MM.1S (cell line): ENCODE measurements around the gene AKAP9.
A peak's percentile ranks its signal among the peaks of the same experiment; 100 is the strongest.

Experiments used
- DNase-seq: peaks from one replicate; pipeline ENCODE4 v3.0.0-alpha.2; 2015
- H2AFZ ChIP-seq: fragments of 300-600 bp; sonication (generic); 2 replicates; pipeline ENCODE4 v1.6.0; 2016; ENCODE audit warnings: antibody characterized with exemption, low read length
- H3F3A ChIP-seq: fragments of 300-600 bp; sonication (generic); 2 replicates; pipeline ENCODE4 v1.6.1; 2016; ENCODE audit warnings: mild to moderate bottlenecking, antibody characterized with exemption, low read length, moderate library complexity, mixed read lengths; ENCODE audit not compliant: insufficient read depth
- H3K27ac ChIP-seq: fragments of 300-600 bp; sonication (generic); 2 replicates; pipeline ENCODE4 v1.5.1; 2016; ENCODE audit warnings: mild to moderate bottlenecking, low read length
- H3K27me3 ChIP-seq: fragments of 300-600 bp; sonication (generic); replicated peaks from 2 replicates; pipeline ENCODE4 v1.6.0; 2016; ENCODE audit warnings: low read length; ENCODE audit not compliant: insufficient read depth
- H3K36me3 ChIP-seq: fragments of 300-600 bp; sonication (generic); replicated peaks from 2 replicates; pipeline ENCODE4 v1.6.1; 2016; ENCODE audit warnings: mild to moderate bottlenecking, low read length, mixed read lengths; ENCODE audit not compliant: insufficient read depth
- H3K4me1 ChIP-seq: fragments of 300-600 bp; sonication (generic); 2 replicates; pipeline ENCODE4 v1.6.1; 2016; ENCODE audit warnings: low read length, mixed read lengths
- H3K4me2 ChIP-seq: fragments of 300-600 bp; sonication (generic); 2 replicates; pipeline ENCODE4 v1.6.0; 2016; ENCODE audit warnings: low read depth, low read length
- H3K4me3 ChIP-seq: fragments of 300-600 bp; sonication (generic); 2 replicates; pipeline ENCODE4 v1.5.1; 2016; ENCODE audit warnings: low read length, mixed read lengths
- H3K79me2 ChIP-seq: fragments of 300-600 bp; sonication (generic); 2 replicates; pipeline ENCODE4 v1.6.1; 2016; ENCODE audit warnings: mixed run types, low read length, mixed read lengths
- H3K9ac ChIP-seq: fragments of 300-600 bp; sonication (generic); 2 replicates; pipeline ENCODE4 v1.6.1; 2016; ENCODE audit warnings: low read length, mixed read lengths
- H3K9me2 ChIP-seq: fragments of 300-600 bp; sonication (generic); replicated peaks from 2 replicates; pipeline ENCODE4 v1.6.1; 2016; ENCODE audit warnings: mild to moderate bottlenecking, low read length, mixed read lengths; ENCODE audit not compliant: insufficient read depth
- H3K9me3 ChIP-seq: fragments of 300-600 bp; sonication (generic); replicated peaks from 2 replicates; pipeline ENCODE4 v1.6.1; 2016; ENCODE audit warnings: mild to moderate bottlenecking, low read length, mixed read lengths; ENCODE audit not compliant: insufficient read depth
- H4K20me1 ChIP-seq: fragments of 300-600 bp; sonication (generic); 2 replicates; pipeline ENCODE4 v1.6.1; 2016; ENCODE audit warnings: mild to moderate bottlenecking, low read length, moderate library complexity, mixed read lengths; ENCODE audit not compliant: insufficient read depth
- EZH2 ChIP-seq: fragments of 300-600 bp; sonication (generic); optimal IDR thresholded peaks from 2 replicates; pipeline ENCODE3; 2017; ENCODE audit warnings: low read depth, mild to moderate bottlenecking, antibody characterized with exemption, low read length, mixed read lengths
- EZH2phosphoT487 ChIP-seq: fragments of 300-600 bp; sonication (generic); IDR thresholded peaks from 2 replicates; pipeline ENCODE4 v1.6.1; 2018; ENCODE audit warnings: antibody characterized with exemption, low read length
- TF ChIP-seq, protein P1 (sequence below): fragments of 300-600 bp; sonication (generic); IDR thresholded peaks from 2 replicates; pipeline ENCODE4 v1.5.1; 2016; ENCODE audit warnings: antibody characterized with exemption, low read length, mixed read lengths

Gene AKAP9

DNA sequence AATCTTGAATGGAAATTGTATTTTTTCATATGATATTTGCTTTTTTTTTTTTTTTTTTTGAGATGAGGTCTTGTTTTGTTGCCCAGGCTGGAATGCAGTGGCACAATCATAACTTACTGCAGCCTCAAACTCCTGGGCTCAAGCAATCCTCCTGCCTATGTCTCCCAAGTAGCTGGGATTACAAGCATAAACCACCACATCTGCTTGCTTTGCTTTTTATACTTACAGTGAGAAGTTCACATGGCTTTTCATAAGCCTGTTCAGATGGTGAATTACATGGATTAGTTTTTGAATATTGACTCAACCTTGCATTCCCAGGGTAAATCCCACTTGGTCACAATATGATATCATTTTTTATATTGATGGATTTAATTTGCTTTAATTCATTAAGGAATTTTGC is 216.3 kb downstream of the AKAP9 start:
- H3K36me3 ChIP-seq = no peaks in the 10 kb centered on the region
- no peak overlapping the region for H3K4me3 ChIP-seq
- H3K4me1 ChIP-seq = peaks cover 3% of the 10 kb centered on the region
- no peak overlapping the region for H3K4me2 ChIP-seq
- H2AFZ ChIP-seq = no peak overlapping the region
- H3K27me3 ChIP-seq = no peaks in the 10 kb centered on the region
- no peak for DNase-seq
- H3F3A ChIP-seq = no peaks in the 10 kb centered on the region
- H4K20me1 ChIP-seq = no peaks in the 10 kb centered on the region
- H3K79me2 ChIP-seq = no peaks in the 10 kb centered on the region
- H3K9me2 ChIP-seq = no peaks in the 10 kb centered on the region
- no peak overlapping the region for H3K27ac ChIP-seq
- no peak overlapping the region for H3K9ac ChIP-seq
- TF ChIP-seq EZH2phosphoT487 = no peak
- TF ChIP-seq EZH2 = no peak
- TF ChIP-seq, protein P1, sequence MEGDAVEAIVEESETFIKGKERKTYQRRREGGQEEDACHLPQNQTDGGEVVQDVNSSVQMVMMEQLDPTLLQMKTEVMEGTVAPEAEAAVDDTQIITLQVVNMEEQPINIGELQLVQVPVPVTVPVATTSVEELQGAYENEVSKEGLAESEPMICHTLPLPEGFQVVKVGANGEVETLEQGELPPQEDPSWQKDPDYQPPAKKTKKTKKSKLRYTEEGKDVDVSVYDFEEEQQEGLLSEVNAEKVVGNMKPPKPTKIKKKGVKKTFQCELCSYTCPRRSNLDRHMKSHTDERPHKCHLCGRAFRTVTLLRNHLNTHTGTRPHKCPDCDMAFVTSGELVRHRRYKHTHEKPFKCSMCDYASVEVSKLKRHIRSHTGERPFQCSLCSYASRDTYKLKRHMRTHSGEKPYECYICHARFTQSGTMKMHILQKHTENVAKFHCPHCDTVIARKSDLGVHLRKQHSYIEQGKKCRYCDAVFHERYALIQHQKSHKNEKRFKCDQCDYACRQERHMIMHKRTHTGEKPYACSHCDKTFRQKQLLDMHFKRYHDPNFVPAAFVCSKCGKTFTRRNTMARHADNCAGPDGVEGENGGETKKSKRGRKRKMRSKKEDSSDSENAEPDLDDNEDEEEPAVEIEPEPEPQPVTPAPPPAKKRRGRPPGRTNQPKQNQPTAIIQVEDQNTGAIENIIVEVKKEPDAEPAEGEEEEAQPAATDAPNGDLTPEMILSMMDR = no peak
- no peaks in the 10 kb centered on the region for H3K9me3 ChIP-seq

- no peaks in the 10 kb centered on the region for H4K20me1 ChIP-seq
- TF ChIP-seq EZH2 (no peak), EZH2phosphoT487 (no peak)
- TF ChIP-seq, protein P1 = no peak
- H3K36me3 ChIP-seq = no peaks in the 10 kb centered on the region
- peak overlapping the region; percentile 68 for H2AFZ ChIP-seq
- no peaks in the 10 kb centered on the region for H3K9me3 ChIP-seq
- no peaks in the 10 kb centered on the region for H3K27me3 ChIP-seq
- H3K4me3 ChIP-seq = no peak overlapping the region
- DNase-seq = peak; percentile 29
- peak overlapping the region; percentile 18; the same call in 1 of the 2 replicates for H3K4me2 ChIP-seq
- no peak overlapping the region for H3K27ac ChIP-seq
- H3K9me2 ChIP-seq = no peaks in the 10 kb centered on the region
- H3K79me2 ChIP-seq = no peaks in the 10 kb centered on the region
- no peak overlapping the region for H3K9ac ChIP-seq
- H3F3A ChIP-seq = no peaks in the 10 kb centered on the region
- peaks cover 3% of the 10 kb centered on the region for H3K4me1 ChIP-seq
Measured at GRCh38 chr7:92158660-92159575, 218.3 kb downstream of the AKAP9 start.
